Measurements from ENCODE around the gene NEO1. TPM values are rescaled to one million over a fixed set of nuclear protein-coding genes. Genes with fewer than 3 reads are reported as not detected.
"Not testable (repeated sequence)": the region's sequence is repeated elsewhere in the genome, so short reads cannot be mapped to it uniquely, and the experiment has no call there.

Gene NEO1
- total RNA-seq, 4 donors from 2014 or later: 60.2 to 127 (median 115) TPM

DNA sequence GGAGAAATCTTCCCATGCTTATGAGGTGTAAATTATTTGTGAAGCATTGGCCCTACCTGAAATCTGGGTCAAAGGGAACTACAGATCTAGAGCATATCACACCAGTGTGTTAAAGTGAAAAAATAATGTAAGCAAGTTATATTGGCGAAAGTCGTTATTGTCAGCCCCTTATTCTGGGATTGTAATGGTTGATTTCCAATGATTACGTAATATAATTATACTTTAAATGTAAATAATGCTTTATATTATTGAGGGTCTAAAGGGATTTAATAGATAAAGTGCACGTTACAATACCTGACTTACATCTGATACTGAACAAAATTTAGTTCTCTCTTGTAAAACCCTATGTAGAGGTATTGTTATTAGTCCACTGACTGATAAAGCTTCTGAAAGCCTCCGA, 101.2 kb downstream of the NEO1 start:
- DNase-seq: no peak
- Histone ChIP-seq H3K27ac (no peak overlapping the region), H3K36me3 (peaks cover 0 to 15% (median 0%) of the 10 kb centered on the region in 3 donors), H3K9me3 (peaks cover 0 to 8% (median 1%) of the 10 kb centered on the region in 4 donors), H3K27me3 (no peaks in the 10 kb centered on the region), H3K4me1 (no peaks in the 10 kb centered on the region), H3K4me3 (no peak overlapping the region)
- no peak for TF ChIP-seq POLR2A (IDR thresholded peaks at IDR 0.05)
- no peak for TF ChIP-seq CTCF (IDR thresholded peaks at IDR 0.05)

- TF ChIP-seq POLR2A (IDR thresholded peaks at IDR 0.05) (no peak), CTCF (IDR thresholded peaks at IDR 0.05) (no peak)
- Histone ChIP-seq H3K27me3 (no peaks in the 10 kb centered on the region), H3K9me3 (peaks cover 0 to 8% (median under 1%) of the 10 kb centered on the region in 4 donors), H3K4me1 (no peaks in the 10 kb centered on the region), H3K36me3 (peaks cover 0 to 15% (median 0%) of the 10 kb centered on the region in 3 donors), H3K27ac (no peak overlapping the region), H3K4me3 (no peak overlapping the region)
- DNase-seq: no peak
These were observed 104.3 kb downstream of the NEO1 start for GRCh38 chr15:73156431-73157191.

- Histone ChIP-seq H3K4me1 (no peaks in the 10 kb centered on the region), H3K9me3 (no peaks in the 10 kb centered on the region), H3K27ac (no peak overlapping the region), H3K27me3 (no peaks in the 10 kb centered on the region), H3K4me3 (no peak overlapping the region), H3K36me3 (peaks cover 0 to 6% (median 0%) of the 10 kb centered on the region in 3 donors)
- no peak for TF ChIP-seq POLR2A (IDR thresholded peaks at IDR 0.05)
- DNase-seq: no peak
These were observed 109.3 kb downstream of the NEO1 start for GRCh38 chr15:73161546-73161945.

DNA sequence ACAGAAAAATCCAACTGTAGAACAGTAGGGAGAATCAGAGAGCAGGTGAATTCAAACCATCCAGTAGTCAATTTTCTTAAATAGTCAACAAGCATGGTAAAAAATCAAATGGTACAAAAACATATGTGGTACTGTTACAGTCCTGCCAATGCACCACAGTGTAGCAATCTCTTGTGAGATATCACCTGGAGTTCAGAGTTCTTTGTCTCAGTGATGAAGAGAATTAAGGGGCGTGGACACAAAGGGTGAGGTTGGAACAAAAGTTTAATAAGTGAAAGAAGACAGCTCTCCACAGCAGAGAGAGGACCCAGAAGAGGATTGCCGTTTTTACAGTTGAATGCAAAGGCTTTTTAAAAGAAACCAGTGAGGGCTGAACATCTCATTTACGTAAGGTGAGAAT, 113.2 kb downstream of the NEO1 start:
- no peak for TF ChIP-seq CTCF (IDR thresholded peaks at IDR 0.05)
- no peak for TF ChIP-seq POLR2A (IDR thresholded peaks at IDR 0.05)
- DNase-seq: no peak

GRCh38 chr15:73165844-73166243, 113.6 kb downstream of the NEO1 start:
- no peak for DNase-seq
- TF ChIP-seq POLR2A (IDR thresholded peaks at IDR 0.05) (no peak), CTCF (IDR thresholded peaks at IDR 0.05) (no peak)
- H3K4me1 ChIP-seq: no peaks in the 10 kb centered on the region
- H3K36me3 ChIP-seq: no peaks in the 10 kb centered on the region
- no peak overlapping the region for H3K27ac ChIP-seq
- H3K27me3 ChIP-seq: no peaks in the 10 kb centered on the region
- no peaks in the 10 kb centered on the region for H3K9me3 ChIP-seq
- no peak overlapping the region for H3K4me3 ChIP-seq

More for the DNA sequence above, 113.2 kb downstream of the NEO1 start:
- no peak overlapping the region for H3K27ac ChIP-seq
- no peaks in the 10 kb centered on the region for H3K4me1 ChIP-seq
- no peaks in the 10 kb centered on the region for H3K27me3 ChIP-seq
- H3K36me3 ChIP-seq: no peaks in the 10 kb centered on the region
- no peaks in the 10 kb centered on the region for H3K9me3 ChIP-seq
- H3K4me3 ChIP-seq: no peak overlapping the region

GRCh38 chr15:73166711-73167110, 114.4 kb downstream of the NEO1 start:
- H3K36me3 ChIP-seq, H3K9me3 ChIP-seq: not testable (repeated sequence)

More at GRCh38 chr15:73166711-73167110, 114.4 kb downstream of the NEO1 start:
- not testable (repeated sequence) for DNase-seq, H3K4me1 ChIP-seq, H3K4me3 ChIP-seq, H3K27ac ChIP-seq, H3K27me3 ChIP-seq
